Measurements from ENCODE around the gene KLHL15. TPM values are rescaled to one million over a fixed set of nuclear protein-coding genes. Genes with fewer than 3 reads are reported as not detected.
"Not testable (repeated sequence)": the region's sequence is repeated elsewhere in the genome, so short reads cannot be mapped to it uniquely, and the experiment has no call there.

KLHL15 gene, protein sequence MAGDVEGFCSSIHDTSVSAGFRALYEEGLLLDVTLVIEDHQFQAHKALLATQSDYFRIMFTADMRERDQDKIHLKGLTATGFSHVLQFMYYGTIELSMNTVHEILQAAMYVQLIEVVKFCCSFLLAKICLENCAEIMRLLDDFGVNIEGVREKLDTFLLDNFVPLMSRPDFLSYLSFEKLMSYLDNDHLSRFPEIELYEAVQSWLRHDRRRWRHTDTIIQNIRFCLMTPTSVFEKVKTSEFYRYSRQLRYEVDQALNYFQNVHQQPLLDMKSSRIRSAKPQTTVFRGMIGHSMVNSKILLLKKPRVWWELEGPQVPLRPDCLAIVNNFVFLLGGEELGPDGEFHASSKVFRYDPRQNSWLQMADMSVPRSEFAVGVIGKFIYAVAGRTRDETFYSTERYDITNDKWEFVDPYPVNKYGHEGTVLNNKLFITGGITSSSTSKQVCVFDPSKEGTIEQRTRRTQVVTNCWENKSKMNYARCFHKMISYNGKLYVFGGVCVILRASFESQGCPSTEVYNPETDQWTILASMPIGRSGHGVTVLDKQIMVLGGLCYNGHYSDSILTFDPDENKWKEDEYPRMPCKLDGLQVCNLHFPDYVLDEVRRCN
- total RNA-seq, result 11.3 and 21.2 TPM in 2 replicates
- 2.6 TPM for polyA plus RNA-seq (2012)

GRCh38 chrX:24027086-24027485, at the start of gene KLHL15:
TSS of gene KLHL15 (minus strand) at chrX:24027186. CDS start at chrX:24006693, 20,493 bp downstream.
- DNase-seq (ENCODE audit: low read depth), result no peak

- no peak for DNase-seq (ENCODE audit: low read depth)
Observed at GRCh38 chrX:24069877-24070276, 42.9 kb upstream of the KLHL15 start.

DNA sequence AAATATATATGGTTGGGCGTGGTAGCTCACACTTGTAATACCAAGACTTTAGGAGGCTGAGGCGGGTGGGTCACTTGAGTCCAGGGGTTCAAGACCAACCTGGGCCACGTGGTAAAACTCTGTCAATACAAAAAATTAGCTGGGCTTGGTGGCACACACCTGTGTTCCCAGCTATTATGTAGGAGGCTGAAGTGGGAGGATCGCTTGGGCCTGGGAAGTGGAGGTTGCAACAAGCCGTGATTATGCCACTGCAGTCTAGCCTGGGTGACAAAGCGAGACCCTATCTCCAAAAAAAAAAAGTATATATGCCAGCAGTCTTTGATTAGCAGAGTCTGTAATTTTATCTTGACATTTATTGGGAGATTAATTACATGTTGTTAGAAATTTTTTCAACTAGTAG, 36.5 kb upstream of the KLHL15 start:
- DNase-seq (ENCODE audit: low read depth), result no peak

GRCh38 chrX:24055043-24055356, 28.0 kb upstream of the KLHL15 start:
- no peak for DNase-seq (ENCODE audit: low read depth)

GRCh38 chrX:24054182-24055042, 27.4 kb upstream of the KLHL15 start, which contains the start of gene EIF2S3:
TSS of gene EIF2S3 (plus strand) at chrX:24054956. CDS start at chrX:24054969, 13 bp downstream.
- DNase-seq (ENCODE audit: low read depth), result peak; percentile 93

DNA sequence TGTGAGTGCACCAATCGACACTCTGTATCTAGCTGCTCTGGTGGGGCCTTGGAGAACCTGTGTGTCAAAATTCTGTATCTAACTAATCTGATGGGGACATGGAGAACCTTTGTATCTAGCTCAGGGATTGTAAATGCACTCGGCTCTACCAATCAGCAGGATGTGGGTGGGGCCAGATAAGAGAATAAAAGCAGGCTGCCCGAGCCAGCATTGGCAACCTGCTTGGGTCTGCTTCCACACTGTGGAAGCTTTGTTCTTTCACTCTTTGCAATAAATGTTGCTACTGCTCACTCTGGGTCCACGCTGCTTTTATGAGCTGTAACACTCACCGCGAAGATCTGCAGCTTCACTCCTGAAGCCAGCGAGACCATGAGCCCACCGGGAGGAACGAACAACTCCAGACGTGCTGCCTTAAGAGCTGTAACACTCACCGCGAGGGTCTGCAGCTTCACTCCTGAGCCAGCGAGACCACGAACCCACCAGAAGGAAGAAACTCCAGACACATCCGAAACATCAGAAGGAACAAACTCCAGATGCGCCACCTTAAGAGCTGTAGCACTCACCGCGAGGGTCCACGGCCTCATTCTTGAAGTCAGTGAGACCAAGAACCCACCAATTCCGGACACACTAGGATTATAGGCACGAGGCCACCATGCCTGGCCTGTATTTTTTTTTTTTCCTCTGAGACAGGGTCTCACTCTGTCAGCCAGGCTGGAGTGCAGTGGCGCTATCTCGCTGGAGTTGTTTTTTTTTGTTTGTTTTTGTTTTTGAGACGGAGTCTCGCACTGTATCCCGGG, 23.7 kb upstream of the KLHL15 start:
- DNase-seq (ENCODE audit: low read depth), result not testable (repeated sequence)

DNA sequence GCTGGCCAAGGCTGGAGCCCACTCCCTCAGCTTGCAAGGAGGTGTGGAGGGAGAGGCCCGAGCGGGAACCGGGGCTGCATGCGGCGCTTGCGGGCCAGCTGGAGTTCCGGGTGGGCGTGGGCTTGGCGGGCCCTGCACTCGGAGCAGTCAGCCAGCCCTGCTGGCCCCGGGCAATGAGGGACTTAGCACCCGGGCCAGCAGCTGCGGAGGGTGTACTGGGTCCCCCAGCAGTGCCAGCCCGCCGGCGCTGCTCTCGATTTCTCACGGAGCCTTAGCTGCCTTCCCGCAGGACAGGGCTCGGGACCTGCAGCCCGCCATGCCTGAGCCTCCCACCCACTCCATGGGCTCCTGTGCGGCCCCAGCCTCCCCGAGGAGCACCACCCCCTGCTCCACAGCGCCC, 22.7 kb upstream of the KLHL15 start:
- DNase-seq (ENCODE audit: low read depth), result not testable (repeated sequence)

DNA sequence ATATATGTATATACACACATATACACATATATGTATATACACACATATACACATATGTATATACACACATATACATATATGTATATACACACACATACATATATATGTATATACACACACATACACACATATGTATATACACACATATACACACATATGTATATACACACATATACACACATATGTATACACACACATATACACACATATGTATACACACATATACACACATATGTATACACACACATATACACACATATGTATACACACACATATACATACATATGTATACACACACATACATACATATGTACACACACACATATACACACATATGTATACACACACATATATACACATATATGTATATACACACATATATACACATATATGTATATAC, 19.1 kb upstream of the KLHL15 start:
- DNase-seq (ENCODE audit: low read depth), result not testable (repeated sequence)

DNA sequence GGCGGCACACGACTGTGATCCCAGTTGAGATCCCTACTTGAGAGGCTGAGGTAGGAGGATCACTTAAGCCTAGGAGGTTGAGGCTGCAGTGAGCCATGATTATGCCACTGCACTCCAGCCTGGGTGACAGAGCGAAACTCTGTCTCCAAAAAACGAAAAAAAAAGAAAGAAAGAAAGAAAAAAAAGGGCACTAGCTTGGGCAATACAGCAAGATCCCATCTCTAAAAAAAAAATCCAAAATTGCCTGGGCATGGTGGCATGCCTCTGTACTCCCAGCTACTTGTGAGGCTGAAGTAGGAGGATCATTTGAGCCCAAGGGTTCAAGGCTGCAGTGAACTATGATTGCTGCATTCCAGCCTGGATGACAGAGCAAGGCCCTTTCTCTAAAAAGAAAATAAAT, 10.7 kb upstream of the KLHL15 start:
- no peak for DNase-seq (ENCODE audit: low read depth)

DNA sequence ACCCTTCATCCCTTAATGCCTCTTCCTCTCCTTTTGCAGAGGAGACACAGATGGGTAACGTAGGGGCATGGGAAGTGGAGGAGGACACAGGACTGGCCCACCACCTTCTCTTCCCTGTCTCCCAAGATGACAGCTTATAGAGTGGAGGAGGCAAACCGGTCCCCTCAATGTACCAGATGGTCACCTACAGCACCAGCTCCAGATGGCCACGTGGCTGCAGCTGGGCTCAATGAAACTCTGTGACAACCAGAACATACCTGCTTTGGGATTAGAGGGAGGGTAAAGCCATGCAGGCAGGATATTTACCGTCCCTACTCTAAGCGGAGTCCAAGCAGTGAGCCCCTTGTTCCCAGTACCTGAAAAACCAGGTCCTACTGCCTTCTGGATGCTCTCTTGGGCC, 7.5 kb upstream of the KLHL15 start:
- DNase-seq (ENCODE audit: low read depth), result no peak

- DNase-seq (ENCODE audit: low read depth), result no peak
Observed at GRCh38 chrX:24030597-24030996, 3.6 kb upstream of the KLHL15 start.

- DNase-seq (ENCODE audit: low read depth), result no peak
Observed at GRCh38 chrX:24027985-24028384, 999 bp upstream of the KLHL15 start.

DNA sequence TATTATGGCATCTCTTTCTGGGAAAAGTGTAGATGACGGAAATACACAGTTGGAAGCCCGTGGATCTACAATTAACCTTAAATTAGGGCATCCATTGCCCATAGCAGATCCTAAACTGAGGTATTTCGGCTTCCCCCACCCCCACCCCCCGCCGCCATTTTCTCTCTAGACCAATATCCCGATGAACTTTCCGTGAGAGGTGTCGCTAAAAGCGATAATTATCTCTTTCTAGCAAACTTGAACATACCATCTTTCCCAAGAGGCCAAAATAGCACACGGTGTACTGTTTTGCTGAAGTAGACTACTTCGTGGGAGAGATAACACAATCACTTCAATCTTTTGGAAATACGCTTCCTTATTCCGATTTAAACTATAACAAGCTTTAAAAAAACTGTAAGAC, 554 bp downstream of the KLHL15 start:
- peak; percentile 23 for DNase-seq (ENCODE audit: low read depth)

GRCh38 chrX:24025741-24026403, 1.1 kb downstream of the KLHL15 start:
- peak; percentile 38 for DNase-seq (ENCODE audit: low read depth)

GRCh38 chrX:24024819-24025740, 1.9 kb downstream of the KLHL15 start:
- peak; percentile 89 for DNase-seq (ENCODE audit: low read depth)

DNA sequence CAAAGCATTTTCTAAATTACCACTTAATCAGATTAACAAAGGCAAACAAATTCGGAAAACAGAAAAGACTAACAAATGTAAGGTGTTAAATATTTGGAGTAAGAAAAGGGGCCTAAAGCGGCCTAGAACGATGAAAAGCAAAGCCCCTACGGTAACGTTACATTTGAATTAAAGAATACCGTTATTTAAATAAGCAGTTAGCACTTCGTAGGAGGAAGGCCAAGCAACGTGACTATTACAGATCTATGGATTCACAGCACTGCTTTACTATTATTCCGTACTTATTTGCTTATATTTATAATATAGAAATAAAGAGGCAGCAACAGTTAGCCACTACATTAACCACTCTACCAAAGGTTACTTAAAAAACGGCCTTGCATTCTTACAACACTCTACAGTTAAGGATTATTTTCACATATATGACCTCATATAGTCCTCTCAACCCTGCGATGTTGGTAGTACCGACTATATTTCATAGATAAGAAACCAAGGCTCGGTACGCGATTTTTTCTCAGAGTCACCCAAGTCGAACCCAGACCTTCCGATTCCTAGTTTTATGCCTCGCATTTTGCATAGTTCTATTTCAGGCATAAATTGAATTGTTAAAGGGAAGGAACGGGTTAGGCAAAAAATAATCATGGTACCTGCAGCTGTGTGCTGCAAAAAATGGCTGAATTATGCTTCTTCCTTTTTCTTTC, 2.9 kb downstream of the KLHL15 start:
- DNase-seq (ENCODE audit: low read depth), result peak; percentile 14

- no peak for DNase-seq (ENCODE audit: low read depth)
Observed at GRCh38 chrX:24023544-24023943, 3.4 kb downstream of the KLHL15 start.

GRCh38 chrX:24020306-24020876, 6.6 kb downstream of the KLHL15 start:
- DNase-seq (ENCODE audit: low read depth), result no peak
